HepG2 (cell line): Measurements from ENCODE around the gene CACNB4. TPM values are rescaled to one million over a fixed set of nuclear protein-coding genes. Genes with fewer than 3 reads are reported as not detected.
A peak's percentile ranks its signal among the peaks of the same experiment; 100 is the strongest.

Source experiments
- AHR ChIP-seq: IDR thresholded peaks from 2 replicates; pipeline ENCODE4 v1.6.1; 2018; ENCODE audit warnings: missing genetic modification reagents, missing compliant biosample characterization
- CCDC6 ChIP-seq: sonication (generic); formaldehyde crosslinking; IDR thresholded peaks from 2 replicates; pipeline ENCODE4 v1.8.1; 2022; ENCODE audit warnings: mild to moderate bottlenecking, missing genetic modification reagents, moderate library complexity
- DNMT1 ChIP-seq: sonication (generic); formaldehyde crosslinking; IDR thresholded peaks from 2 replicates; pipeline ENCODE4 v1.5.1; 2020; ENCODE audit warnings: mild to moderate bottlenecking, missing genetic modification reagents
- FOXA3 ChIP-seq: IDR thresholded peaks from 2 replicates; pipeline ENCODE4 v1.6.1; 2016; ENCODE audit warnings: missing genetic modification reagents, missing compliant biosample characterization
- IKZF1 ChIP-seq: fragments of 450-650 bp; IDR thresholded peaks from 2 replicates; pipeline ENCODE4 v1.7.1; 2016
- JUN ChIP-seq: sonication (generic); formaldehyde crosslinking; IDR thresholded peaks from 2 replicates; pipeline ENCODE4 v1.4.0; 2020; ENCODE audit warnings: mild to moderate bottlenecking, missing genetic modification reagents
- KAT2B ChIP-seq: fragments of 150-350 bp; IDR thresholded peaks from 2 replicates; pipeline ENCODE4 v1.6.1; 2014; ENCODE audit warnings: low read depth, low read length, borderline replicate concordance
- KLF6 ChIP-seq: IDR thresholded peaks from 2 replicates; pipeline ENCODE4 v1.8.0; 2016; ENCODE audit warnings: missing biosample characterization, missing genetic modification reagents
- MAX ChIP-seq: IDR thresholded peaks from 2 replicates; pipeline ENCODE4 v1.6.1; 2012; ENCODE audit warnings: inconsistent platforms
- MTERF4 ChIP-seq: sonication (generic); formaldehyde crosslinking; IDR thresholded peaks from 2 replicates; pipeline ENCODE4 v1.8.0; 2023; ENCODE audit warnings: mild to moderate bottlenecking, missing genetic modification reagents
- MTF2 ChIP-seq: sonication (generic); formaldehyde crosslinking; IDR thresholded peaks from 2 replicates; pipeline ENCODE4 v1.5.0; 2020; ENCODE audit warnings: missing genetic modification reagents, borderline replicate concordance
- NFE2L1 ChIP-seq: sonication (generic); formaldehyde crosslinking; IDR thresholded peaks from 2 replicates; pipeline ENCODE4 v1.4.0; 2020; ENCODE audit warnings: missing genetic modification reagents, mild to moderate bottlenecking, borderline replicate concordance
- RFX1 ChIP-seq: fragments of 450-650 bp; IDR thresholded peaks from 2 replicates; pipeline ENCODE4 v1.6.1; 2017
- RFX5 ChIP-seq: IDR thresholded peaks from 2 replicates; pipeline ENCODE4 v1.6.1; 2011; ENCODE audit warnings: low read depth, low read length, improper control_type of control experiment
- TEAD3 ChIP-seq: optimal IDR thresholded peaks from 2 replicates; pipeline ENCODE3; 2016; ENCODE audit warnings: borderline replicate concordance
- TRIM22 ChIP-seq: fragments of 450-650 bp; IDR thresholded peaks from 2 replicates; pipeline ENCODE4 v1.6.1; 2017
- YEATS2 ChIP-seq: sonication (generic); formaldehyde crosslinking; IDR thresholded peaks from 2 replicates; pipeline ENCODE4 v1.4.0; 2020; ENCODE audit warnings: missing genetic modification reagents, borderline replicate concordance
- YY1 ChIP-seq: IDR thresholded peaks from 2 replicates; pipeline ENCODE4 v1.6.1; 2011; ENCODE audit warnings: low read length, low read depth, moderate library complexity, mild to moderate bottlenecking; ENCODE audit not compliant: insufficient read depth, insufficient replicate concordance
- ZBTB7A ChIP-seq: sonication (generic); formaldehyde crosslinking; IDR thresholded peaks from 2 replicates; pipeline ENCODE4 v1.8.0; 2022; ENCODE audit warnings: mild to moderate bottlenecking, missing genetic modification reagents
- ZFX ChIP-seq: sonication (generic); formaldehyde crosslinking; IDR thresholded peaks from 2 replicates; pipeline ENCODE4 v1.4.0; 2020; ENCODE audit warnings: mild to moderate bottlenecking, low read depth, missing genetic modification reagents, moderate library complexity
- ZNF101 ChIP-seq: sonication (generic); formaldehyde crosslinking; IDR thresholded peaks from 2 replicates; pipeline ENCODE4 v1.4.0; 2020; ENCODE audit warnings: mild to moderate bottlenecking, low read depth, missing genetic modification reagents, borderline replicate concordance
- ZNF260 ChIP-seq: sonication (generic); formaldehyde crosslinking; IDR thresholded peaks from 2 replicates; pipeline ENCODE4 v1.4.0; 2020; ENCODE audit warnings: missing genetic modification reagents, low read depth, mild to moderate bottlenecking, borderline replicate concordance
- ZNF343 ChIP-seq: sonication (generic); formaldehyde crosslinking; IDR thresholded peaks from 2 replicates; pipeline ENCODE4 v1.4.0; 2020; ENCODE audit warnings: mild to moderate bottlenecking, missing genetic modification reagents
- ZNF556 ChIP-seq: sonication (generic); formaldehyde crosslinking; IDR thresholded peaks from 2 replicates; pipeline ENCODE4 v1.4.0; 2020; ENCODE audit warnings: mild to moderate bottlenecking, missing genetic modification reagents, borderline replicate concordance
- ZNF629 ChIP-seq: sonication (generic); formaldehyde crosslinking; conservative IDR thresholded peaks from 2 replicates; pipeline ENCODE4 v1.5.0; 2020; ENCODE audit warnings: missing genetic modification reagents
- ZNF710 ChIP-seq: sonication (generic); formaldehyde crosslinking; IDR thresholded peaks from 2 replicates; pipeline ENCODE4 v1.5.0; 2020; ENCODE audit warnings: mild to moderate bottlenecking, missing genetic modification reagents, borderline replicate concordance
- ZNF780A ChIP-seq: sonication (generic); formaldehyde crosslinking; IDR thresholded peaks from 2 replicates; pipeline ENCODE4 v1.8.0; 2022; ENCODE audit warnings: mild to moderate bottlenecking, missing genetic modification reagents, moderate library complexity
- ZNF816 ChIP-seq: sonication (generic); formaldehyde crosslinking; IDR thresholded peaks from 2 replicates; pipeline ENCODE4 v1.8.0; 2022; ENCODE audit warnings: missing genetic modification reagents, mild to moderate bottlenecking, borderline replicate concordance
- polyA plus RNA-seq, 8 experiments: library from polyadenylated mRNA; depleted of rRNA in 3 of 8; stranded (reverse) in 7 of 8; unstranded in 1 of 8; fragments of >200 nt; fragmentation: Illumina TruSeq in 4 of 8; extraction: Trizol in 4 of 8; gene quantifications; 2 replicates each; pipeline versions ENCODE4 v1.2.1 to v1.2.3, GENCODE V29; 2011 to 2016; ENCODE audit warnings: low read depth in 4 of 8, missing spikeins in 1 of 8, mixed read lengths in 1 of 8; ENCODE audit not compliant: insufficient read depth in 1 of 8
- total RNA-seq, 5 experiments: library from RNA; depleted of rRNA; stranded (reverse); fragments of >200 nt; fragmentation: Illumina TruSeq; extraction: Trizol; gene quantifications; 2 replicates each; pipeline ENCODE4 v1.2.3, GENCODE V29; 2016; ENCODE audit warnings: low read depth in 1 of 5

The CACNB4 gene
- total and polyA plus RNA-seq, 2 of the 13 experiments (the other 11 are each of a cell fraction or from before 2014, with no cell fraction given) = 5.1 to 14.3 TPM

GRCh38 chr2:151828143-151828889 is 270.5 kb downstream of the CACNB4 start, which contains the start of gene ARL5A (continued):
- TF ChIP-seq JUN (CRISPR knock-in tag) = peak; percentile 72; the same call in 1 of the 2 replicates
- TF ChIP-seq ZNF260 (CRISPR knock-in tag) = no peak
- TF ChIP-seq NFE2L1 (CRISPR knock-in tag) = no peak
- 0 out of 2 replicates have a peak, but pooled peaks have one; percentile 7 for TF ChIP-seq ZNF629 (CRISPR knock-in tag)
- TF ChIP-seq FOXA3 = peak; percentile 58; the same call in 1 of the 2 replicates
- TF ChIP-seq ZNF101 (CRISPR knock-in tag) = peak; percentile 37; the same call in 1 of the 2 replicates
- 0 out of 2 replicates have a peak, but pooled peaks have one; percentile 5 for TF ChIP-seq AHR (CRISPR knock-in tag)
- TF ChIP-seq RFX5 = no peak
- peak; percentile 90 for TF ChIP-seq TEAD3 (CRISPR knock-in tag)
- TF ChIP-seq ZNF816 (CRISPR knock-in tag) = no peak; the same call in 1 of the 2 replicates
- peak; percentile 67; the same call in 1 of the 2 replicates for TF ChIP-seq ZNF710
- TF ChIP-seq ZFX (CRISPR knock-in tag) = peak; percentile 98
- no peak for TF ChIP-seq RFX1
- TF ChIP-seq ZBTB7A = peak; percentile 72; the same call in 1 of the 2 replicates
- TF ChIP-seq DNMT1 (CRISPR knock-in tag) = peak; percentile 92
- peak; percentile 74; the same call in 1 of the 2 replicates for TF ChIP-seq YEATS2 (CRISPR knock-in tag)
- peak; percentile 92 for TF ChIP-seq CCDC6 (CRISPR knock-in tag)
- no peak for TF ChIP-seq MTF2 (CRISPR knock-in tag)
- TF ChIP-seq ZNF343 (CRISPR knock-in tag) = no peak
- TF ChIP-seq MAX = peak; percentile 97
- TF ChIP-seq YY1 = peak; percentile 88
- TF ChIP-seq MTERF4 = peak; percentile 99
- TF ChIP-seq KAT2B = no peak
- TF ChIP-seq ZNF556 (CRISPR knock-in tag) = peak; percentile 84; the same call in 1 of the 2 replicates
- TF ChIP-seq IKZF1 = no peak
- no peak for TF ChIP-seq TRIM22
- TF ChIP-seq ZNF780A (CRISPR knock-in tag) = no peak
- TF ChIP-seq KLF6 (CRISPR knock-in tag) = peak; percentile 77; the same call in 1 of the 2 replicates
